Tibial nerve (tissue), 3 donors: Measurements from ENCODE around the gene CDH7.

Source experiments
- CTCF ChIP-seq, 5 experiments: fragments of 200-600 bp in 3 of 5; fragments of 450-650 bp in 2 of 5; sonication (generic) in 3 of 5; IDR thresholded peaks; one replicate each; pipeline ENCODE4 v1.5.1; 2016 to 2019; ENCODE audit warnings: antibody characterized with exemption in 5 of 5, mild to moderate bottlenecking in 3 of 5, moderate library complexity in 2 of 5
- POLR2A ChIP-seq, 2 donors: fragments of 450-650 bp; IDR thresholded peaks; one replicate each; pipeline ENCODE4 v1.6.1; 2017; ENCODE audit warnings: antibody characterized with exemption in 2 of 2, mild to moderate bottlenecking in 2 of 2, moderate library complexity in 2 of 2

- TF ChIP-seq CTCF (IDR thresholded peaks at IDR 0.05): peak in 4 of 5 experiments; percentile 23 to 36 (median 30)
- no peak for TF ChIP-seq POLR2A (IDR thresholded peaks at IDR 0.05)
Measured at GRCh38 chr18:65725251-65726050, 25.4 kb upstream of the CDH7 start.
